Testis (tissue), 2 donors: ENCODE data around the gene RFX2.

Source experiments
- CTCF ChIP-seq, 3 experiments: fragments of 450-650 bp in 2 of 3; fragments of 200-600 bp in 1 of 3; sonication (generic) in 1 of 3; IDR thresholded peaks; one replicate each; pipeline ENCODE4 v1.5.1; 2016 to 2019; ENCODE audit warnings: antibody characterized with exemption in 3 of 3, mild to moderate bottlenecking in 2 of 3, moderate library complexity in 1 of 3
- POLR2A ChIP-seq: fragments of 450-650 bp; IDR thresholded peaks from one replicate; pipeline ENCODE4 v1.6.1; 2017; ENCODE audit warnings: antibody characterized with exemption, mild to moderate bottlenecking, moderate library complexity

GRCh38 chr19:5996623-5997320 is 113.5 kb downstream of the RFX2 start:
- TF ChIP-seq POLR2A (no peak), CTCF (IDR thresholded peaks at IDR 0.05) (no peak)
